ENCODE measurements around the gene RBP3. TPM values are rescaled to one million over a fixed set of nuclear protein-coding genes. Genes with fewer than 3 reads are reported as not detected.

RBP3 gene
- total RNA-seq, 2 donors from 2014 or later: not detected

GRCh38 chr10:47350671-47351640, 2.8 kb downstream of the RBP3 start:
- Histone ChIP-seq H3K27me3 (ENCODE audit: control insufficient read depth, insufficient read depth, low read length, poor library complexity, severe bottlenecking) (no peaks in the 10 kb centered on the region), H3K4me3 (ENCODE audit: low read length) (no peak overlapping the region), H3K27ac (ENCODE audit: low read depth, low read length) (no peak overlapping the region), H3K9me3 (ENCODE audit: control insufficient read depth, low read length) (no peaks in the 10 kb centered on the region), H3K4me1 (ENCODE audit: control insufficient read depth, insufficient read depth, low read length) (no peaks in the 10 kb centered on the region), H3K36me3 (ENCODE audit: control insufficient read depth, insufficient read depth, low read length) (no peaks in the 10 kb centered on the region), H3K9ac (ENCODE audit: extremely low read depth, low read length, poor library complexity, severe bottlenecking) (no peak overlapping the region)
- no peak overlapping the region for H3K27ac Mint-ChIP-seq
- no peaks in the 10 kb centered on the region for H3K36me3 Mint-ChIP-seq (ENCODE audit: low read depth)
- no peaks in the 10 kb centered on the region for H3K27me3 Mint-ChIP-seq (ENCODE audit: insufficient read depth)
- no peak overlapping the region for H3K4me3 Mint-ChIP-seq
- no peaks in the 10 kb centered on the region for H3K4me1 Mint-ChIP-seq
- TF ChIP-seq CTCF (conservative IDR thresholded peaks at IDR 0.05): no peak
- no peak for DNase-seq
- WGBS, 2 experiments (ENCODE audit: insufficient coverage in 1 of 2, insufficient read length in 1 of 2): 93 to 97% methylated on average over 26 to 39 of the region's 39 CpGs
- no peaks in the 10 kb centered on the region for H3K9me3 Mint-ChIP-seq

- Histone ChIP-seq H3K9me3 (ENCODE audit: control insufficient read depth, low read length) (no peaks in the 10 kb centered on the region), H3K36me3 (ENCODE audit: control insufficient read depth, insufficient read depth, low read length) (no peaks in the 10 kb centered on the region), H3K4me3 (ENCODE audit: low read length) (no peak overlapping the region), H3K27me3 (ENCODE audit: control insufficient read depth, insufficient read depth, low read length, poor library complexity, severe bottlenecking) (no peaks in the 10 kb centered on the region), H3K4me1 (ENCODE audit: control insufficient read depth, insufficient read depth, low read length) (no peaks in the 10 kb centered on the region), H3K9ac (ENCODE audit: extremely low read depth, low read length, poor library complexity, severe bottlenecking) (no peak overlapping the region), H3K27ac (ENCODE audit: low read depth, low read length) (no peak overlapping the region)
- TF ChIP-seq CTCF (conservative IDR thresholded peaks at IDR 0.05): no peak
- H3K27me3 Mint-ChIP-seq (ENCODE audit: insufficient read depth): no peaks in the 10 kb centered on the region
- no peaks in the 10 kb centered on the region for H3K36me3 Mint-ChIP-seq (ENCODE audit: low read depth)
- H3K9me3 Mint-ChIP-seq: no peaks in the 10 kb centered on the region
- H3K4me3 Mint-ChIP-seq: no peak overlapping the region
- peak; percentile 61 for DNase-seq
- 85% methylated on average over 5 to 14 of the region's 14 CpGs for WGBS, 2 experiments (ENCODE audit: insufficient coverage in 1 of 2, insufficient read length in 1 of 2)
- H3K27ac Mint-ChIP-seq: no peak overlapping the region
- no peaks in the 10 kb centered on the region for H3K4me1 Mint-ChIP-seq
Observed at GRCh38 chr10:47351899-47352815, 4.0 kb downstream of the RBP3 start.

- 88 to 94% methylated on average over 4 to 6 of the region's 6 CpGs for WGBS, 2 experiments (ENCODE audit: insufficient coverage in 1 of 2, insufficient read length in 1 of 2)
- no peak overlapping the region for H3K4me3 ChIP-seq (ENCODE audit: low read length)
Observed at GRCh38 chr10:47353351-47353750, 5.2 kb downstream of the RBP3 start.

More at GRCh38 chr10:47353351-47353750, 5.2 kb downstream of the RBP3 start:
- Histone ChIP-seq H3K9me3 (ENCODE audit: control insufficient read depth, low read length) (no peaks in the 10 kb centered on the region), H3K36me3 (ENCODE audit: control insufficient read depth, insufficient read depth, low read length) (no peaks in the 10 kb centered on the region), H3K4me1 (ENCODE audit: control insufficient read depth, insufficient read depth, low read length) (no peaks in the 10 kb centered on the region), H3K27me3 (ENCODE audit: control insufficient read depth, insufficient read depth, low read length, poor library complexity, severe bottlenecking) (no peaks in the 10 kb centered on the region), H3K27ac (ENCODE audit: low read depth, low read length) (no peak overlapping the region), H3K9ac (ENCODE audit: extremely low read depth, low read length, poor library complexity, severe bottlenecking) (no peak overlapping the region)
- no peak for TF ChIP-seq CTCF (conservative IDR thresholded peaks at IDR 0.05)
- no peak for DNase-seq
- H3K9me3 Mint-ChIP-seq: no peaks in the 10 kb centered on the region
- H3K4me3 Mint-ChIP-seq: no peak overlapping the region
- H3K27ac Mint-ChIP-seq: no peak overlapping the region
- no peaks in the 10 kb centered on the region for H3K36me3 Mint-ChIP-seq (ENCODE audit: low read depth)
- H3K27me3 Mint-ChIP-seq (ENCODE audit: insufficient read depth): no peaks in the 10 kb centered on the region
- H3K4me1 Mint-ChIP-seq: no peaks in the 10 kb centered on the region

Data from endodermal cell (in vitro differentiated cells).